KBM-7 (cell line): Measurements from ENCODE around the gene PHYHD1.
"Not testable (repeated sequence)": the region's sequence is repeated elsewhere in the genome, so short reads cannot be mapped to it uniquely, and the experiment has no call there.

ENCODE experiments used
- DNase-seq: peaks from one replicate; pipeline ENCODE4 v3.0.0-alpha.2; 2015
- in situ Hi-C: fragments of 300-500 bp; cut with MboI; formaldehyde crosslinking; loops from 2 replicates; pipeline ENCODE4 v1.14.3; 2020; ENCODE audit warnings: low sequenced_read_pairs, low pct_unique_long_range_greater_than_20kb, mixed read lengths

The PHYHD1 gene

DNA sequence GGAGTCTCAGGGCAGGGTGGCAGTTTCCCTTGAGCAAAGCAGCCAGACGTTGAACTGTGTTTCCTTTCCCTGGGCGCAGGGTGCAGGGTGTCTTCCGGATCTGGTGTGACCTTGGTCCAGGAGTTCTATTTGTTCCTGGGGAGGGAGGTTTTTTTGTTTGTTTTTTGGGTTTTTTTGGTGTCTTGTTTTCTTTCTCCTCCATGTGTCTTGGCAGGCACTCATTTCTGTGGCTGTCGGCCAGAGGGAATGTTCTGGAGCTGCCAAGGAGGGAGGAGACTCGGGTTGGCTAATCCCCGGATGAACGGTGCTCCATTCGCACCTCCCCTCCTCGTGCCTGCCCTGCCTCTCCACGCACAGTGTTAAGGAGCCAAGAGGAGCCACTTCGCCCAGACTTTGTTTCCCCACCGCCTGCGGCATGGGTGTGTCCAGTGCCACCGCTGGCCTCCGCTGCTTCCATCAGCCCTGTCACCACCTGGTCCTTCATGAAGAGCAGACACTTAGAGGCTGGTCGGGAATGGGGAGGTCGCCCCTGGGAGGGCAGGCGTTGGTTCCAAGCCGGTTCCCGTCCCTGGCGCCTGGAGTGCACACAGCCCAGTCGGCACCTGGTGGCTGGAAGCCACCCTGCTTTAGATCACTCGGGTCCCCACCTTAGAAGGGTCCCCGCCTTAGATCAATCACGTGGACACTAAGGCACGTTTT is 3.5 kb upstream of the PHYHD1 start:
- no peak for DNase-seq
- in situ Hi-C loops = no loop called here

DNA sequence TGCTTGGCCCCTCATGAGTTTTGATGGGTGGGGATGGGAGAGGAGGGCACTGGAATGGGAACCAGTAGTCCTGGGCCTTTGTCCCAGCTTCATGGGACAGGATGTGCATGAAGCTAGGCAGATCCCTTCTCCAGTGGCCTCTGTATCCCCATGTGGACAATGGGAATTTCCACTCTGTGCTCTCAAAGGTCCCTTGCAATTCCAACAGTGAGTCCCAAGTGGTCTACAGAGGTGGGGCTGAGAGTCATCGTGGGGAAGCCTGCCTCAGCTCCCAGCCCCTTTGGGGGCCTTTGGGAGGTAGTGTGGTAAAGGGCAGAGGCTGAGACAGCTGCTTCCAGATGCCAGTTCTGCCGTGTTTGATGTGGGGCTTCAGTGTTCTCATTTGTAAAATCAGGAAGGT is 1.9 kb upstream of the PHYHD1 start:
- in situ Hi-C loops = no loop called here
- DNase-seq = no peak

DNA sequence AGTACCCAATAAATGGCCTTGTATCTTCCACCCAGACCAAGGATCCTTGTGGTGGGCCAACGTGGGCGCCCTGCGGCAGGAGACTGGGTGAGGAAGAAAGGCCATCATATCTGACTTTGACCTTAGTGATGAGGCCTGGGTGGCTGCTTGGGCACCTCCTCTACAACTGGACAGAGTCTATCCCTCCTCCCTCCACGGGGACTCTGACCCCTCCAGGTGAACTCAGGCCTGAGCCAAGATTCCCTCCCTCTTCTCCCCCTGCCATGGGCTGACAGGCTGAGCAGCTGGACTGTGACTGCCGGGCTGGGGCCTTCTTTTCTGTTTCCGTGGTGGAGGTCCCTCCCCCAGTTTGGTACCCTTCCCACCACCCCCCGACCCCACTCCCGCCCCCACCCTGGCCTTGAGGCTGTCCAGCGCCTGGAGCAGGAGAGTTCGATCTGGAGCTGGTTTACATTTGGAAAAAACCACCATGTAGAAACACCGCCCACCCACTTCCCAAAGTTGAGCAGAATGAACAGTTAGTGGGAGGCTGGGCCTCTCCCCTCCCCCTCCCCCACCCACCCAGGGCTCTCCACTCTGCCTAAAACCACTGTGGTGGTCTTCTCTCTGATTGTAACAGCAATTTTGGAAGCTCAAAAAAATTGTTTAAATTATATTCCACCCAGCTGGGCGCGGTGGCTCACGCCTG is 1.2 kb upstream of the PHYHD1 start:
- no peak for DNase-seq
- in situ Hi-C loops = no loop called here

DNA sequence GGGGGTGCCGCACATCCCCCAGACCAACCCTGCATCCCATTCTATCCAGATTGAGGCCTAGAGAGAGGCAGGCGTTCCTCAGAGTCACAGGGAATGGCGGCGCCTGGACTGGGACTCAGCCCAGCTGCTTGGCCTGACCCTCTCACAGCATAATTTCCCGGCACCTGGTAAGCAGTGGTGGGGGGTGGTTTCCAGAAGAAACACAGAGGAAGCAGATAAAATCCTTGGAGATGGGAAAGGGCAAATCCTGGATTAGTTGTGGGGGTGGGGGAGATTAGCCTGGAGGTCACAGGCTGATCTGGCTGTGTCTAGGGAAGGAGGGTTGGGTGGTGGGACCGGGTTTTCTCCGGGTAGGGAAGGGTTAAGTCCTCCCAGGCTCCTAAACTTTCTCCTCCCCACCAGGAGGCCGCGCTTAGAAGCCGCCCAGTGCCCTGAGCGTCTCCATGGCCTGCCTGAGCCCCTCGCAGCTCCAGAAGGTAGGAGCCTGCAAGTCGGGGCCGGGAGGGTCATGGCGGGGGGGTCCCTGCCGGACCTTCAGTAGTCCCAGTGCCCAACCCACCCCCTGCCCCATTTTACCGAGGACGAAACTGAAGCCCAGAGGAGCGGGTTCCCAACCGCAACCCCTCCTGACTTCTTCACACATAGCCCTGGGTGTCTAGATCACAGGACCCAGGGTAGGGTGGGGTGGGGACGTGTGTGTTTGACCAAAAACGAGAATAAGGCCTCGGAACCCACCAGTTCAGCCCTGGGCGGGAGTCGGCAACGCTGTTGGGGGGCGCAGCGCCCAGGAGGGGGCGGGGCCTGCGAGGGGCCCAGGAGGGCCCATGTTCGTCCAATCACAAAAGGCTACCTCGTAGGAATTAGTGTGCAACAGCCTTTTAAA is 1.3 kb downstream of the PHYHD1 start:
- no peak for DNase-seq
- in situ Hi-C loops = no loop called here

DNA sequence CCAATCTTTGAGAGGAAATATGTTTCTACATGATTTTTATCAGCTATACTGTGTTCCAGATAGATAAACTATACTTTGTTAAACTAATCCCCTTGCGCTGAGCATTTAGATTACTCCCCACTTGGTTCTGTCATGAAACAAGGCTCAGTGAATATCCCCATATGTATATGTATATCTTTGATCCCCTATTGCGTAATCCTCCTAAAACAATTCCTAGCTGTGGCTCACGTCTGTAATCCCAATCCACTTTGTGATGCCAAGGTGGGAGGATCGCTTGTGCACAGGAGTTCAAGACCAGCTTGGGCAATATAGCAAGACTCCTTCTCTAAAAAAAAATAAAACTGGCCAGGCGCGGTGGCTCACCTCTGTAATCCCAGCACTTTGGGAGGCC is 2.7 kb downstream of the PHYHD1 start:
- DNase-seq = no peak
- in situ Hi-C loops = no loop called here

DNA sequence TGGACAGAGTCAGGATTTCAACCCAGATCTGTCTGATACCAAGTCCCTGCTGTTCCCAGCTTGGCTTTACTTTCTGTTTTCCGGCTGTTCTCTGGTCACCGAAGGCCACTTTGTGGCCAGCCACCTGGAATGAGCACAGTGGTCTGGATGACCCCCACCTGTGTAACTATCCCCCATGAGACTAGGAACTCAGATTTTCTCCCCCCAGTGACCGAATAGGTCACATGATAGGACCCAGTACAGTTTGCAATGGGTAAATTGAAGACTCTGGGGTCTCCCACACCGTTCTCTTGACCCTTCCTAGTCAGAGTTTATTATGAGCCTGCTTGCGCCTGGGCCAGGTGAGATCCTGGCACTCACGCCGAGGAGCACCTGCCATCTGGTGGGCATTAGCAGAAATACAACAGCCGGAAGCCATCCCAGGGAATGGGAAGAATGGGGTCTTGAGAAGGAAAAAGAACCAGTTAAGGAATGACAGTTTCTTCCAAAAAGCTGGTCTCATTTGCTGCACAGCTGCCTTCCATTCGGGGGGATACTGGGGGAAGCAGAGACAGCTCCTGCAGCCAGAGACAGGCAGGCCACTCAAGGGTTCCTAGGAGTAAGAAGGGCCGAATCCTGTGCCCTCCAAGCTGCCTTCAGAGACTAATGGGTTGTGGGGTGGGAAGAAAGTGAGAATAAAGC is 7.1 kb downstream of the PHYHD1 start:
- in situ Hi-C loops = no loop called here
- peak; percentile 59 for DNase-seq

DNA sequence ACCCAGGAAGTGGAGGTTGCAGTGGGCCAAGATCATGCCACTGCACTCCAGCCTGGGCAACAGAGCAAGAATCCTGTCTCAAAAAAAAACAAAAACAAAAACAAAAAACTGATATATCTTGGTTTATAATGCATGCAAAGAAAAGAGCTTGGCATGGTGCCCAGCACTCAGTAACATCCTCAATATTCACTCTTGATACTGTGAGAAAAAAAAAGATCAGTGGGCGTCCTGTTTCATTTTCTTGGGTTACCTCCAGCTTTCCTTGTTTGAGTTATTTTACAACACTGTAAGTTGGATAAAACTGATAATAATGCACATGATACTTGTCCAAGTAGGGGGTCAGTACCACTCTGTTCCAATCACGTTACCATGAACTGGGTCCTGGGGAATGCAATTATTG is 7.8 kb downstream of the PHYHD1 start:
- in situ Hi-C loops = no loop called here
- no peak for DNase-seq

DNA sequence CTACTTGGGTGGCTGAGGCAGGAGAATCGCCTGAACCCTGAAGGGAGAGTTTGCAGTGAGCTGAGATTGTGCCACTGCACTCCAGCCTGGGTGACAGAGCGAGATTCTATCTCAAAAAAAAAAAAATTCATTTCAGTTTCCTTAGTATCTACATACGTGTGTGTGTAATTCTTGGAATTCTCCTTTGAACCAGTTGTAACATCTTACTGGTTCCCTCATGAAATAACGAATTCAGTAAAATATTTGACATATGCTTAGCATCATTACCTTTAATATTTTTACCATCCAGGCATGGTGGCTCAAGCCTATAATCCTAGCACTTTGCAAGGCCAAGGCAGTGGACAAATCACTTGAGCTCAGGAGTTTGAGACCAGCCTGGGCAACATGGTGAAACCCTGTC is 8.8 kb downstream of the PHYHD1 start:
- no peak for DNase-seq
- in situ Hi-C loops = no loop called here

DNA sequence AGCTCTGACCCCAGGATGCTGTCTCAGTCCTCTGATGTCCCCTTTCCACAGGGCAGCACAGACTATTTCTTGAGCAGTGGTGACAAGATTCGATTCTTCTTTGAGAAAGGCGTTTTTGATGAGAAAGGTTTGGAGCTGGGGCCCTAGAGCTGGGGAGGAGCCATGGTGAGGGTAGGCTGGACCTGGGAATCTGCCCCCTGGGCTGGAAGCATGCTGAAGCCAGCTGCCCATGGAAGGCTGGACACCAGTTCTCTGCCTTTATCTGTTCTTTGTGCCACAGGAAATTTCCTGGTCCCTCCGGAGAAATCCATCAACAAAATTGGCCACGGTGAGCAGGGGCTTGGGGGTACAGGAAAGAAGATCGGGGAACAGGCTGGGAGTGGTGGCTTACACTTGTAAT is 12.9 kb downstream of the PHYHD1 start:
- in situ Hi-C loops = no loop called here
- DNase-seq = no peak

DNA sequence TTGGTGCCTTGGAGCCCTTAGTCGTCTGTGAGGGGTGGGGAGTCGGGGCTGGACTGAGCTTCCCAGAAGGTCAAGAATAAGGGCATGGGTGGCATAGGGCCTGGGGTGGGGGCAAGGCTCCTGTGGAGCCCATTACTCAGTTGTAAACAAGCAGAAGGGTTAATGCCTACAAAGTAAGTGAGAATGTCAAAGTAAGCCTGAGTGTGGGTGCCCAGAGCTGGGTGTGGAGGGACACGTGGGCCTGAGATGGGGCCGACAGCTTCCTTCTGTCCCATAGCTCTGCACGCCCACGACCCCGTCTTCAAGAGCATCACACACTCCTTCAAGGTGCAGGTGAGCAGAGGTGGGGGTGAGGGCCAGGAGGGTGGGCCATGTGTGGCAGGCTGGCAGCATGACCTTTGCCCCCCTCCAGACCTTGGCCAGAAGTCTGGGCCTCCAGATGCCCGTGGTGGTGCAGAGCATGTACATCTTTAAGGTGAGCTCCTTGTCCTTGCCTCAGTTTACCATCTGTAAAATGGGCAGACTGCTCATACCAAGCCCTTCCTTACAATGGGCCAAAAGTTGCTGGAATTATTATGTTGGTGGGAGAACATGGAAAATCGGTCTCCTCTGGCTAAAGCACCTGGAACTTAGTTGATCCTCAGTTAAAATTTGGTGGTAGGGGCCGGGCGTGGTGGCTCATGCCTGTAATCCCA is 15.5 kb downstream of the PHYHD1 start:
- in situ Hi-C loops = no loop called here
- DNase-seq = no peak

DNA sequence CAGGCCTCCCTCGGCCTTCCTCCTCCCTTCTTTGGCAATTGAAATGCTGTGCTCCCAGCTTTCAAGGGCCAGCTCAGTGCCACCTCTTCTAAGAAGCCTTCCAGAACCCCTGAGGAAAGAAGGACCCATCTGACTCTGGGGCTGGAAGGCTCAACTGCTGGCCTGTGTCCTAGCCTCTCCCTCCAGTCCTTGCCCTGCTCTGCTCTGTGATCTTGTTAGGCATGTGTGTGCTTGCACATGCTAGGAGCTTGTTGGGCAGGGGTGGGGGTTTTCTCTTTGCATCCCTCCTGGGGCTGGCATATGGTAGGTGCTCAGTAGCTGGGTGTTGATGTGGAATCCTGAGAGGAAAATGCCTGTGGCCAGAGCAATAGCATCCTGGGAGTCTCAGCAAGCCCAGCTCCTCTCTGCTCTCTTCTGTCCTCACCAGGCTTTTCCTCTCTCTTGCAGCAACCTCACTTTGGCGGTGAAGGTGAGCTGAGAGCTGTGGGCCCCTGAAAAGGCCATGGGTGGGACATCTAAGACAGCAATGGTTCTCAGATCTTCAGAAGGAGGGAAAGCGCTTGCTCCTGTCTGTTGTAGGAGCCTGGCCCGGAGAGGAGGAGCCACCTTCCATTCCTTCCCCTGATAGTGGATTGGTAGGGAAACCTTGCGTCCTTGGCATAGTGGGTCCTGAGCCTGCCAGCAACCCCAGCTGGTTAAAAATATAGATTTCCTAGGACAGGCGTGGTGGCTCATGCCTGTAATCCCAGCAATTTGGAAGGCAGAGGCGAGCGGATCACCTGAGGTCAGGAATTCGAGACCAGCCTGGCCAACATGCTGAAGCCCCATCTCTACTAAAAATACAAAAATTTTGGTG is 16.8 kb downstream of the PHYHD1 start:
- no peak for DNase-seq
- in situ Hi-C loops = no loop called here

DNA sequence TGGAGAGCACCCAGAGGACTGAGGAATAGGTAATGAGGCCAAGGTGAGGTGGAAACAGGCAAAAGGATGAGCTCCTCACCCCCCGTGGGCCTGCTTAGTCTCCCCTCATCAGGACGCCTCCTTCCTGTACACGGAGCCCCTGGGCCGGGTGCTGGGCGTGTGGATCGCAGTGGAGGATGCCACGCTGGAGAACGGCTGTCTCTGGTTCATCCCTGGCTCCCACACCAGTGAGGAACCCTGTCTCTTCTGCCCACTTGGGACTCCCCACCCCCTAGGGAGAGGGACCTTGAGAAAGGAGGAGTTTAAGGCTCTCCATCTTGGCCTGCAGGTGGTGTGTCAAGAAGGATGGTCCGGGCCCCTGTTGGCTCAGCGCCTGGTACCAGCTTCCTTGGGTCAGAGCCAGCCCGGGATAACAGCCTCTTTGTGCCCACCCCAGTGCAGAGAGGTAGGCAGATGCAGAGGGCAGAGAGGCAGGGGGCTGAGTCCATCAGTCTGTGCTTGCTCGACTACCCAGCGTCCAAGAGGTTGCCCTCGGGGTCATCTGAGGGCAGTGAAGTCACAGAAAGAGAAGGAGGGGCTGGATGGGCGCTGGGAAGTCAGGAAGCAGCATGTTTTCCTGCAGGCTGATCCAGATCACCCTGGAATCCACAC is 19.6 kb downstream of the PHYHD1 start:
- no peak for DNase-seq
- in situ Hi-C loops = no loop called here

DNA sequence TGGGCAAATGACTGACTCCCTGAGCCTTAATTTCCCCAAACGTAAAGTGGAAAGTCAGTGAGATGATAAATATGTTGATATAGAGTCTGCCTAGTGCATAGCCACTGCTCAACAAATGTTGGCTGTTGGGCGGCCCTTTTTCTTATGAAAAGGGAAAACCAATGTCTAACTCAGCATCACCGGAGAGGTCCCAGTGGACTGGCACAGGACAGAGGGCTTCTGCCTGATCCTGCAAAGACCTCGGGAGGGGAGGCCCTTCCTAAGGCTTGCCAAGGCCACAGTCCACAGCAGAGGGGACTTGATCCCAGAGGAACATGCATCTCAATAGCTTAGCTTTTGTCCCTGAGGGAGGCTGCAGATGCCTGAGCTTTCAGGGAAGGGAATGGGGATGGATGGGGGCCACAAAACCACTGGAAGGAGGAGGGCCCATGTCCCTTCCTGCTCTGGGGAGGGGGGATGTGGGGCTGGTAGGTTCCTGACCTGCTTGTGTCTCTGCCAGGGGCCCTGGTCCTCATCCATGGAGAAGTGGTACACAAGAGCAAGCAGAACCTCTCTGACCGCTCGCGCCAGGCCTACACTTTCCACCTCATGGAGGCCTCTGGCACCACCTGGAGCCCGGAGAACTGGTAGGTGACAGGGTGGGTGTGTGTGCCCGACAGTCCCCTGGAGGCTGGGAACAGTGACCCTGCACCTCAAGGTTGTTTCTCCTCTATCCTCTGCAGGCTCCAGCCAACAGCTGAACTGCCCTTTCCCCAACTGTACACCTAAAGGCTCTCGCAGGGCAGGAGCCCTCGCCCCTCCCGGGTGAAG is 20.4 kb downstream of the PHYHD1 start:
- in situ Hi-C loops = no loop called here
- DNase-seq = no peak

DNA sequence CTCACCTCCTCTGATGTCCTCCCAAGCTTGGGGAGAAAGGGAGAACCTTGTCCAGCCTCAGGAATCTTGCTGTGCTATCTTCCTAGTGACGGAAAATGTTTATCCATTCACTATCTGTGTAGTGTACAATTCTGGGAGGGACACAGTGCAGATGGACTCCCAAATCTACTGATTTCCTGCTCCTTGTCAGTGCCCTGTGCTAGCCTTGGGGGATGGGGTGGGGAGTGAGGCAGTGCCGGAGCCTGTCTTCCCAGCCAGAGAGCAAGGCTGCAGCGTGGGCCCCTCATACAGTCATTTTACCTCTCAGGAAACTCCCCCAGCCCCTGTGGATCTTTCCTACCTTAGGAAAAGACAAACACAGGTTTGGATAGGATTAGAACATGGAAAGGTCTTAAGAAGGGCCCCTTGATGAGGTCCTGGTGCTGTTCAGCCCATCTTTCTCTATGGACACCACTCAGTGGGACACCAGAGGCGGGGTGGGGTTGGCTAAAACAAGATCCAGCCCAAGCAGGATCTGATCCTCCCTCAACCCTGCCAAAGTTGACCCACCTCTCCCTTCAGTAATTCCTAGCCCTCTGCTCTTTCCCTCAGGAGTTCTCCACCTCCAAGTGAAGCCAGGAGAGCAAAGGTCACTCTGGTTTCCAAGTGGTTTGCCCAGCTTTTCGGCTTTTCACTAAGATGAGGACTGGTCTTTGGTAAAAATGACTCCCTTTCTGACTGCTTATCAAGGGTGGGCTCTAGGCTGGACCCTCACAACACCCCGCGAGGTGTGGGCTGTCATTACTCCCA is 23.2 kb downstream of the PHYHD1 start:
- in situ Hi-C loops = no loop called here
- no peak for DNase-seq

DNA sequence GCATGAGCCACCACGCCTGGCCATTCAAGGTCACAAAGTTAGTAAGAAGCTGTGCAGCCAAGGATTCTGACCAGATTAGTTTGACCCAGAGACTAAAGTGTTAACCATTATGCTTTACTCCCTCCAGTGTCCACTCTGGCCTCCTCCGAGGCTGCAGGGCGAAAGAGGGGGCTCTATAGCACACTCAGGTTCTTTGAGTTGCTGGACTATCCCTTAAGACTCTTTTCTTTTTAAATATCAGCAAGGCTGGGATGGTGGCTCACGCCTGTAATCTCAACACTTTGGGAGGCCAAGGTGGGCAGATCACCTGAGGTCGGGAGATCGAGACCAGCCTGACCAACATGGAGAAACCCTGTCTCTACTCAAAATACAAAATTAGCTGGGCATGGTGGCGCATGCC is 24.2 kb downstream of the PHYHD1 start:
- DNase-seq, in situ Hi-C loops: not testable (repeated sequence)

DNA sequence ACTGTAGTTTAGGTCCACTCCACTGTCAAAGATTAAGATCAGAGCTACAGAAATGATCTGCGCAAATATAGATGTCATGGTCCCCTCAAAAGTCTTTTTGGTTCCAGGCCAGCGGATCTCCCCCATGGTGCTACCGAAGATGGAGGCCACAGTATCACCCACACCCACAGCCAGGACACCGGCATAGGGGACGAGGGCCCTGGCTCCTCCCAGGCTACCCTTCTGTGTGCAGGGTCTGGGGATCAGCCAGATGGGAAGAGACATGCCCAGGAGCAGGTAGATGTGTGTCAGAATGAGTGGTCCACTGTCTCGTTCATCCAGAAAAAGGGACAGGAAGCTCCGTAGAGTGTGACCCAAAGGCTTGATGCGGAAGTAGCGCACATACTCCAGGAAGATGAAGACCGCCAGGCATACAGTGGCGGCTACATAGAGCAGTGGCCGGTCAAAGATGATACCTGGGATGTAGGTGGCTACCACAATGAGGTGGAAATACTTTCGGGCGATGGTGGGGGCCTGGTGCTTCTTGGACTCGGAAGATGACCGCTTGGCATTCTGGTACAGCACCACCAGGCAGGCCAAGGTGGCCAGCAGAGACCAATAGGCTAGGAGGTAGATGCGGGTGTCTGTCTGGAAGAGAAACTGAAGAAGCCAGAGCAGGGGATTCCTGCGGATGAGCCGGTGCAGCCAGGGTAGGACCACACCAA is 25.2 kb downstream of the PHYHD1 start:
- in situ Hi-C loops = no loop called here
- DNase-seq = no peak
